ENCODE measurements around the gene CTDSPL. TPM values are rescaled to one million over a fixed set of nuclear protein-coding genes. Genes with fewer than 3 reads are reported as not detected.

CTDSPL gene
- total RNA-seq, 1 experiment from 2014 or later = 16.6 TPM

DNA sequence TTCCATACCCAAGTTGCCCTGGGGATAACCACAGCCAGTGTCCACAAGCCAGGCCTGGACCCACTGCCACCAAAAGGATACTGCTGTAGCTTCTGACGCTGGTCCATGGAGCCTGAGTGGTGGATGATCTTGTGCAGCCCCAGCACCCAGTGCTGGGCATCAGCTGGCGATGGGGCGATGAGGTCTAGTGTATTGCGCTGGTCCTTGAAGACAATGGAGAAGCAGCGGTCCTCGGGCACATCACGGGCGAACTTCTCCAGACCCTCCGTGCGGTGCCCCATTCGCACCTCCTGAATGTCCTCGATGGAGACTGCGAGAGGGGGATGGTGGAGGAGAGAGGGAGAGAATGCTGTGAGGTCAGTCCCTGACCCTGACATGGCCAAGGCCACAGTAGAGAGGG, 154.7 kb downstream of the CTDSPL start:
- no peak for TF ChIP-seq POLR2AphosphoS5 (IDR thresholded peaks at IDR 0.05; ENCODE audit: low read depth, low read length)
- TF ChIP-seq TCF7L2 (IDR thresholded peaks at IDR 0.05; ENCODE audit: low read depth, low read length) = no peak
- TF ChIP-seq, protein P1, sequence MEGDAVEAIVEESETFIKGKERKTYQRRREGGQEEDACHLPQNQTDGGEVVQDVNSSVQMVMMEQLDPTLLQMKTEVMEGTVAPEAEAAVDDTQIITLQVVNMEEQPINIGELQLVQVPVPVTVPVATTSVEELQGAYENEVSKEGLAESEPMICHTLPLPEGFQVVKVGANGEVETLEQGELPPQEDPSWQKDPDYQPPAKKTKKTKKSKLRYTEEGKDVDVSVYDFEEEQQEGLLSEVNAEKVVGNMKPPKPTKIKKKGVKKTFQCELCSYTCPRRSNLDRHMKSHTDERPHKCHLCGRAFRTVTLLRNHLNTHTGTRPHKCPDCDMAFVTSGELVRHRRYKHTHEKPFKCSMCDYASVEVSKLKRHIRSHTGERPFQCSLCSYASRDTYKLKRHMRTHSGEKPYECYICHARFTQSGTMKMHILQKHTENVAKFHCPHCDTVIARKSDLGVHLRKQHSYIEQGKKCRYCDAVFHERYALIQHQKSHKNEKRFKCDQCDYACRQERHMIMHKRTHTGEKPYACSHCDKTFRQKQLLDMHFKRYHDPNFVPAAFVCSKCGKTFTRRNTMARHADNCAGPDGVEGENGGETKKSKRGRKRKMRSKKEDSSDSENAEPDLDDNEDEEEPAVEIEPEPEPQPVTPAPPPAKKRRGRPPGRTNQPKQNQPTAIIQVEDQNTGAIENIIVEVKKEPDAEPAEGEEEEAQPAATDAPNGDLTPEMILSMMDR (IDR thresholded peaks at IDR 0.05) = no peak
- TF ChIP-seq, protein P2, sequence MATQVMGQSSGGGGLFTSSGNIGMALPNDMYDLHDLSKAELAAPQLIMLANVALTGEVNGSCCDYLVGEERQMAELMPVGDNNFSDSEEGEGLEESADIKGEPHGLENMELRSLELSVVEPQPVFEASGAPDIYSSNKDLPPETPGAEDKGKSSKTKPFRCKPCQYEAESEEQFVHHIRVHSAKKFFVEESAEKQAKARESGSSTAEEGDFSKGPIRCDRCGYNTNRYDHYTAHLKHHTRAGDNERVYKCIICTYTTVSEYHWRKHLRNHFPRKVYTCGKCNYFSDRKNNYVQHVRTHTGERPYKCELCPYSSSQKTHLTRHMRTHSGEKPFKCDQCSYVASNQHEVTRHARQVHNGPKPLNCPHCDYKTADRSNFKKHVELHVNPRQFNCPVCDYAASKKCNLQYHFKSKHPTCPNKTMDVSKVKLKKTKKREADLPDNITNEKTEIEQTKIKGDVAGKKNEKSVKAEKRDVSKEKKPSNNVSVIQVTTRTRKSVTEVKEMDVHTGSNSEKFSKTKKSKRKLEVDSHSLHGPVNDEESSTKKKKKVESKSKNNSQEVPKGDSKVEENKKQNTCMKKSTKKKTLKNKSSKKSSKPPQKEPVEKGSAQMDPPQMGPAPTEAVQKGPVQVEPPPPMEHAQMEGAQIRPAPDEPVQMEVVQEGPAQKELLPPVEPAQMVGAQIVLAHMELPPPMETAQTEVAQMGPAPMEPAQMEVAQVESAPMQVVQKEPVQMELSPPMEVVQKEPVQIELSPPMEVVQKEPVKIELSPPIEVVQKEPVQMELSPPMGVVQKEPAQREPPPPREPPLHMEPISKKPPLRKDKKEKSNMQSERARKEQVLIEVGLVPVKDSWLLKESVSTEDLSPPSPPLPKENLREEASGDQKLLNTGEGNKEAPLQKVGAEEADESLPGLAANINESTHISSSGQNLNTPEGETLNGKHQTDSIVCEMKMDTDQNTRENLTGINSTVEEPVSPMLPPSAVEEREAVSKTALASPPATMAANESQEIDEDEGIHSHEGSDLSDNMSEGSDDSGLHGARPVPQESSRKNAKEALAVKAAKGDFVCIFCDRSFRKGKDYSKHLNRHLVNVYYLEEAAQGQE (IDR thresholded peaks at IDR 0.05; ENCODE audit: insufficient read depth in 1 of 2, low read depth in 2 of 2, low read length in 1 of 2) = no peak
- no peak for TF ChIP-seq SIN3A (IDR thresholded peaks at IDR 0.05; ENCODE audit: borderline replicate concordance, insufficient read depth, low read depth, low read length)
- Histone ChIP-seq H3K27me3 (ENCODE audit: control insufficient read depth, insufficient read depth, low read length) (no peaks in the 10 kb centered on the region), H3K9me3 (ENCODE audit: control insufficient read depth, insufficient read depth, low read depth, low read length) (no peaks in the 10 kb centered on the region), H3K36me3 (ENCODE audit: control insufficient read depth, insufficient read depth, low read length) (no peaks in the 10 kb centered on the region), H3K27ac (ENCODE audit: low read length) (no peak overlapping the region), H3K4me3 (ENCODE audit: low read depth in 2 of 2, low read length in 2 of 2) (no peak overlapping the region), H3K4me1 (ENCODE audit: control insufficient read depth, insufficient read depth, low read length) (no peaks in the 10 kb centered on the region)
- in situ Hi-C loops (cut with HindIII; ENCODE audit: low pct_unique_long_range_greater_than_20kb, low sequenced_read_pairs) = no loop called here
- POLR2A ChIA-PET = no interaction called here
- intact Hi-C loops (cut with micrococcal nuclease; ENCODE audit: unreplicated experiment) = no loop called here
- BruUV-seq (replicated peaks) = no TSS peak
- DNase-seq (ENCODE audit: low read depth, low spot score) (no peak), ATAC-seq (no peak)
- CTCF ChIA-PET = no interaction called here

DNA sequence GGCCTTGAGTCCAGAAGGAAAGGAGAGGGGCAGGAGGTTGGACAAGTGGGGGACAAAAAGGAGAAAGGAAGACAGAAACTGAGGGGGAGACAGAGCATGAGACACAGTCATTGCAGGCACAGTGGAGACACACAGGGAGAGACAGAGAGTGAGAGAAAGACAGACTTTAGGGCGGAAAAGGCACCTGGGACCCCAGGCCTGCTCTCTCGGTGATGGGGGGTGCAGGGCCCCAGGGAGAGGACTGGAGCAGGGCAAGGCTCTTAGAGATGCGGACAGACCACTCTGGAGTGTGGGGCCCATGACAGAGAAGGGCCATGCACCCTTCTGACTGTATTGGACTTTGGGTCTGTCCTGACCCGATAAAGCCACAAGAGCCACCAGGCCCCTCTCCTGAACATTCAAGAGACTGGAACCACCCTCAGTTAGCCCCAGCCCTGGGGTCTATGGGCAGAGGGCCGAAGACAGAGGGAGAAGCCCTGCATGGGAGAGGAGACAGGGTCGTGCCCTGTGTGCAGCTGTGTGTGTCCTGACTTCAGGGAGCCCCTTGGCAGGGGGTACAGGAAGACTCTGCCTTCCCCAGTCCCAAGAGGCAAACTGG, 155.3 kb downstream of the CTDSPL start:
- ATAC-seq (no peak), DNase-seq (ENCODE audit: low read depth, low spot score) (no peak)
- Histone ChIP-seq H3K36me3 (ENCODE audit: control insufficient read depth, insufficient read depth, low read length) (no peaks in the 10 kb centered on the region), H3K9me3 (ENCODE audit: control insufficient read depth, insufficient read depth, low read depth, low read length) (no peaks in the 10 kb centered on the region), H3K4me3 (ENCODE audit: low read depth in 2 of 2, low read length in 2 of 2) (no peak overlapping the region), H3K4me1 (ENCODE audit: control insufficient read depth, insufficient read depth, low read length) (no peaks in the 10 kb centered on the region), H3K27me3 (ENCODE audit: control insufficient read depth, insufficient read depth, low read length) (no peaks in the 10 kb centered on the region), H3K27ac (ENCODE audit: low read length) (no peak overlapping the region)
- intact Hi-C loops (cut with micrococcal nuclease; ENCODE audit: unreplicated experiment) = no loop called here
- CTCF ChIA-PET = no interaction called here
- TF ChIP-seq TCF7L2 (IDR thresholded peaks at IDR 0.05; ENCODE audit: low read depth, low read length) (no peak), POLR2AphosphoS5 (IDR thresholded peaks at IDR 0.05; ENCODE audit: low read depth, low read length) (no peak), SIN3A (IDR thresholded peaks at IDR 0.05; ENCODE audit: borderline replicate concordance, insufficient read depth, low read depth, low read length) (no peak)
- TF ChIP-seq, protein P2 (IDR thresholded peaks at IDR 0.05; ENCODE audit: insufficient read depth in 1 of 2, low read depth in 2 of 2, low read length in 1 of 2) = no peak
- TF ChIP-seq, protein P1 (IDR thresholded peaks at IDR 0.05) = no peak
- POLR2A ChIA-PET = no interaction called here
- in situ Hi-C loops (cut with HindIII; ENCODE audit: low pct_unique_long_range_greater_than_20kb, low sequenced_read_pairs) = no loop called here
- no TSS peak for BruUV-seq (replicated peaks)
